GM12878 (cell line): ENCODE data around the gene C5orf15. TPM values are rescaled to one million over a fixed set of nuclear protein-coding genes. Genes with fewer than 3 reads are reported as not detected.

Source experiments
- BHLHE40 ChIP-seq, 2 experiments: fragments of 450-650 bp in 1 of 2; IDR thresholded peaks; 2 replicates each; pipeline ENCODE4 v1.6.1; 2011 to 2017; ENCODE audit warnings: low read depth in 2 of 2, borderline replicate concordance in 1 of 2, improper control_type of control experiment in 1 of 2, low read length in 1 of 2, mild to moderate bottlenecking in 1 of 2
- BMI1 ChIP-seq: fragments of 450-650 bp; IDR thresholded peaks from 2 replicates; pipeline ENCODE4 v1.6.1; 2016; ENCODE audit warnings: mild to moderate bottlenecking, moderate library complexity, borderline replicate concordance
- CBFB ChIP-seq: IDR thresholded peaks from 2 replicates; pipeline ENCODE4 v1.6.1; 2016; ENCODE audit warnings: antibody characterized with exemption, low read depth
- CBX5 ChIP-seq: sonication (generic); IDR thresholded peaks from 2 replicates; pipeline ENCODE4 v1.6.1; 2016; ENCODE audit warnings: low read depth, moderate library complexity, mild to moderate bottlenecking, inconsistent platforms
- FOXK2 ChIP-seq: fragments of 450-650 bp; IDR thresholded peaks from 2 replicates; pipeline ENCODE4 v1.6.1; 2017; ENCODE audit warnings: mild to moderate bottlenecking, moderate library complexity
- FOXM1 ChIP-seq: IDR thresholded peaks from 2 replicates; pipeline ENCODE4 v1.6.1; 2012; ENCODE audit warnings: low read depth, mild to moderate bottlenecking, inconsistent platforms, low read length, moderate library complexity
- HDAC6 ChIP-seq: fragments of 200-600 bp; sonication (generic); IDR thresholded peaks from one replicate; pipeline ENCODE4 v1.8.0; 2017; ENCODE audit warnings: antibody characterized with exemption; ENCODE audit not compliant: unreplicated experiment
- KAT2A ChIP-seq: conservative IDR thresholded peaks from 2 replicates; pipeline ENCODE4 v1.6.1; 2011; ENCODE audit warnings: low read depth, low read length; ENCODE audit not compliant: control insufficient read depth
- MEF2A ChIP-seq: IDR thresholded peaks from 2 replicates; pipeline ENCODE4 v1.6.1; 2011; ENCODE audit warnings: low read depth, mild to moderate bottlenecking, low read length, moderate library complexity; ENCODE audit not compliant: insufficient read depth
- PAX8 ChIP-seq: fragments of 450-650 bp; IDR thresholded peaks from 2 replicates; pipeline ENCODE4 v1.6.1; 2017; ENCODE audit warnings: mild to moderate bottlenecking, moderate library complexity
- POLR2A ChIP-seq: IDR thresholded peaks from 2 replicates; pipeline ENCODE4 v1.6.1; 2011; ENCODE audit warnings: low read depth, mild to moderate bottlenecking, low read length
- RAD21 ChIP-seq: IDR thresholded peaks from 2 replicates; pipeline ENCODE4 v1.6.1; 2011; ENCODE audit warnings: mild to moderate bottlenecking, low read depth, low read length, moderate library complexity; ENCODE audit not compliant: insufficient read depth
- RBBP5 ChIP-seq: fragments of 200-600 bp; sonication (generic); conservative IDR thresholded peaks from 2 replicates; pipeline ENCODE4 v1.6.1; 2016
- SPI1 ChIP-seq: IDR thresholded peaks from 2 replicates; pipeline ENCODE4 v1.6.1; 2011; ENCODE audit warnings: low read depth, mild to moderate bottlenecking, low read length, moderate library complexity, borderline replicate concordance; ENCODE audit not compliant: insufficient read depth
- SRF ChIP-seq, 2 experiments: IDR thresholded peaks; 2 replicates each; pipeline ENCODE4 v1.6.1; 2011; ENCODE audit warnings: low read depth in 2 of 2, low read length in 2 of 2, mild to moderate bottlenecking in 1 of 2, moderate library complexity in 1 of 2
- STAT3 ChIP-seq: IDR thresholded peaks from 2 replicates; pipeline ENCODE4 v1.6.1; 2011; ENCODE audit warnings: low read depth, low read length, improper control_type of control experiment
- SUPT20H ChIP-seq: IDR thresholded peaks from 2 replicates; pipeline ENCODE4 v1.6.1; 2011; ENCODE audit warnings: low read depth, mild to moderate bottlenecking, low read length, moderate library complexity, borderline replicate concordance; ENCODE audit not compliant: control insufficient read depth
- WRNIP1 ChIP-seq: IDR thresholded peaks from 2 replicates; pipeline ENCODE4 v1.6.1; 2011; ENCODE audit warnings: low read depth, low read length, improper control_type of control experiment, borderline replicate concordance
- polyA plus RNA-seq, 11 experiments: library from polyadenylated mRNA; depleted of rRNA in 4 of 11; unstranded in 6 of 11; stranded (reverse) in 5 of 11; fragments of >200 nt; fragmentation: Nextera tagmentation in 4 of 11; fragmentation: Illumina TruSeq in 1 of 11; extraction: Ambion mirVana in 4 of 11; extraction: Trizol in 1 of 11; gene quantifications; 1 replicate in 1 of 11; 2 replicates in 10 of 11; pipeline versions ENCODE4 v1.2.1 to v1.2.3, GENCODE V29; 2011 to 2016; ENCODE audit warnings: inconsistent platforms in 2 of 11, missing spikeins in 2 of 11, low read depth in 1 of 11
- total RNA-seq, 4 experiments: library from RNA; depleted of rRNA in 3 of 4; stranded (reverse); fragments of >200 nt in 3 of 4; fragmentation: Illumina TruSeq in 1 of 4; extraction: Trizol in 1 of 4; gene quantifications; 2 replicates each; pipeline versions ENCODE4 v1.2.1 to v1.2.3, GENCODE V29; 2013 to 2021
- TF ChIP-seq, protein P1 (sequence below): IDR thresholded peaks from 2 replicates; pipeline ENCODE4 v1.6.1; 2012; ENCODE audit warnings: low read length, inconsistent platforms
- TF ChIP-seq, protein P2 (sequence below): IDR thresholded peaks from 2 replicates; pipeline ENCODE4 v1.6.1; 2012; ENCODE audit warnings: low read depth, low read length, improper control_type of control experiment
- TF ChIP-seq, protein P3 (sequence below): fragments of 450-650 bp; IDR thresholded peaks from 2 replicates; pipeline ENCODE4 v1.6.1; 2017; ENCODE audit warnings: mild to moderate bottlenecking, moderate library complexity
- TF ChIP-seq, protein P4 (sequence below): fragments of 450-650 bp; formaldehyde crosslinking; IDR thresholded peaks from 2 replicates; pipeline ENCODE4 v1.4.0; 2020; ENCODE audit warnings: mild to moderate bottlenecking, moderate library complexity

C5orf15 gene
- total and polyA plus RNA-seq, 10 of the 15 experiments (the other 5 are each of a cell fraction or from before 2014, with no cell fraction given): 21.7 to 69.6 (median 46.0) TPM

DNA sequence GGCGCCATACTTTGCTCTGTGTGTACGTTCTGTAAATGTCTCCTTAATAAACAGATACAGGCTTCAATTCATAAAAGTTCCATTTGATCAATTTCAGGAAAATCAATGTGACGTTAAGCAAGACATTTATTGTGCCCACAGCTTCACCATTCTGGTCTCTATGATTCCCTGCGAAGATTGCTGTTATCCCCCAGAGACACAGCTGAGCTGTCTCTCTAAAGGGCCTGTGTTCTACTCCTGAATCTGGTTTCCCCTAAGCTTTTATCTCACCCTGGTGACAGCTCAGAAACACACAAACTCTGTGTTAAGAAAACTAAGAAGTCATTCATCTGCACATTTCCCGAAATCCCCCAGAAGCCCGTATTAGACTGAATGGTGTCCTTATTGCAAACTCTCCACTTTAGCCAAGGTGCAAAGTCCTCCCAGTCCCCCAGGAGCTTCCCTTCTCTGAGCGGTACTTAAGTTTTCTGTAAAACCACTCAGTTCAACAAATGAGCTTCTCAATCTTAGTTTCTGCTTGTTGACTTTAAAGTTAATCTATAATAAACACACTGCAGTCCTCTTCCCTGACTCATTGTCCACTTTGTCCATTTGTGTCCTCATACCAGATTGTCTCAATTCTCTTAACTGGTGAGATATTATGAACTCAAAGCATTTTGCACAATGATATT is 1.4 kb upstream of the C5orf15 start (continued):
- TF ChIP-seq CBFB (no peak), MEF2A (no peak), RAD21 (no peak), RBBP5 (no peak), FOXM1 (no peak), BMI1 (0 out of 2 replicates have a peak, but pooled peaks have one; percentile 19), HDAC6 (no peak), CBX5 (no peak), BHLHE40 (IDR thresholded peaks at IDR 0.05; ENCODE audit: borderline replicate concordance in 1 of 2, low read depth in 2 of 2, low read length in 1 of 2) (0 out of 4 replicates have a peak, but pooled peaks of 1 of the 2 experiments have one; percentile 12), FOXK2 (no peak), WRNIP1 (no peak), SPI1 (no peak), SRF (IDR thresholded peaks at IDR 0.05; ENCODE audit: low read depth in 2 of 2, low read length in 2 of 2) (no peak), POLR2A (no peak), KAT2A (no peak), STAT3 (no peak), PAX8 (no peak), SUPT20H (no peak)
- TF ChIP-seq, protein P1, sequence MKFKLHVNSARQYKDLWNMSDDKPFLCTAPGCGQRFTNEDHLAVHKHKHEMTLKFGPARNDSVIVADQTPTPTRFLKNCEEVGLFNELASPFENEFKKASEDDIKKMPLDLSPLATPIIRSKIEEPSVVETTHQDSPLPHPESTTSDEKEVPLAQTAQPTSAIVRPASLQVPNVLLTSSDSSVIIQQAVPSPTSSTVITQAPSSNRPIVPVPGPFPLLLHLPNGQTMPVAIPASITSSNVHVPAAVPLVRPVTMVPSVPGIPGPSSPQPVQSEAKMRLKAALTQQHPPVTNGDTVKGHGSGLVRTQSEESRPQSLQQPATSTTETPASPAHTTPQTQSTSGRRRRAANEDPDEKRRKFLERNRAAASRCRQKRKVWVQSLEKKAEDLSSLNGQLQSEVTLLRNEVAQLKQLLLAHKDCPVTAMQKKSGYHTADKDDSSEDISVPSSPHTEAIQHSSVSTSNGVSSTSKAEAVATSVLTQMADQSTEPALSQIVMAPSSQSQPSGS: peak; percentile 39; the same call in 1 of the 2 replicates
- TF ChIP-seq, protein P2, sequence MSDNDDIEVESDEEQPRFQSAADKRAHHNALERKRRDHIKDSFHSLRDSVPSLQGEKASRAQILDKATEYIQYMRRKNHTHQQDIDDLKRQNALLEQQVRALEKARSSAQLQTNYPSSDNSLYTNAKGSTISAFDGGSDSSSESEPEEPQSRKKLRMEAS: no peak
- TF ChIP-seq, protein P3, sequence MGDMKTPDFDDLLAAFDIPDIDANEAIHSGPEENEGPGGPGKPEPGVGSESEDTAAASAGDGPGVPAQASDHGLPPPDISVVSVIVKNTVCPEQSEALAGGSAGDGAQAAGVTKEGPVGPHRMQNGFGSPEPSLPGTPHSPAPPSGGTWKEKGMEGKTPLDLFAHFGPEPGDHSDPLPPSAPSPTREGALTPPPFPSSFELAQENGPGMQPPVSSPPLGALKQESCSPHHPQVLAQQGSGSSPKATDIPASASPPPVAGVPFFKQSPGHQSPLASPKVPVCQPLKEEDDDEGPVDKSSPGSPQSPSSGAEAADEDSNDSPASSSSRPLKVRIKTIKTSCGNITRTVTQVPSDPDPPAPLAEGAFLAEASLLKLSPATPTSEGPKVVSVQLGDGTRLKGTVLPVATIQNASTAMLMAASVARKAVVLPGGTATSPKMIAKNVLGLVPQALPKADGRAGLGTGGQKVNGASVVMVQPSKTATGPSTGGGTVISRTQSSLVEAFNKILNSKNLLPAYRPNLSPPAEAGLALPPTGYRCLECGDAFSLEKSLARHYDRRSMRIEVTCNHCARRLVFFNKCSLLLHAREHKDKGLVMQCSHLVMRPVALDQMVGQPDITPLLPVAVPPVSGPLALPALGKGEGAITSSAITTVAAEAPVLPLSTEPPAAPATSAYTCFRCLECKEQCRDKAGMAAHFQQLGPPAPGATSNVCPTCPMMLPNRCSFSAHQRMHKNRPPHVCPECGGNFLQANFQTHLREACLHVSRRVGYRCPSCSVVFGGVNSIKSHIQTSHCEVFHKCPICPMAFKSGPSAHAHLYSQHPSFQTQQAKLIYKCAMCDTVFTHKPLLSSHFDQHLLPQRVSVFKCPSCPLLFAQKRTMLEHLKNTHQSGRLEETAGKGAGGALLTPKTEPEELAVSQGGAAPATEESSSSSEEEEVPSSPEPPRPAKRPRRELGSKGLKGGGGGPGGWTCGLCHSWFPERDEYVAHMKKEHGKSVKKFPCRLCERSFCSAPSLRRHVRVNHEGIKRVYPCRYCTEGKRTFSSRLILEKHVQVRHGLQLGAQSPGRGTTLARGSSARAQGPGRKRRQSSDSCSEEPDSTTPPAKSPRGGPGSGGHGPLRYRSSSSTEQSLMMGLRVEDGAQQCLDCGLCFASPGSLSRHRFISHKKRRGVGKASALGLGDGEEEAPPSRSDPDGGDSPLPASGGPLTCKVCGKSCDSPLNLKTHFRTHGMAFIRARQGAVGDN: peak; percentile 60; the same call in 1 of the 2 replicates
- TF ChIP-seq, protein P4, sequence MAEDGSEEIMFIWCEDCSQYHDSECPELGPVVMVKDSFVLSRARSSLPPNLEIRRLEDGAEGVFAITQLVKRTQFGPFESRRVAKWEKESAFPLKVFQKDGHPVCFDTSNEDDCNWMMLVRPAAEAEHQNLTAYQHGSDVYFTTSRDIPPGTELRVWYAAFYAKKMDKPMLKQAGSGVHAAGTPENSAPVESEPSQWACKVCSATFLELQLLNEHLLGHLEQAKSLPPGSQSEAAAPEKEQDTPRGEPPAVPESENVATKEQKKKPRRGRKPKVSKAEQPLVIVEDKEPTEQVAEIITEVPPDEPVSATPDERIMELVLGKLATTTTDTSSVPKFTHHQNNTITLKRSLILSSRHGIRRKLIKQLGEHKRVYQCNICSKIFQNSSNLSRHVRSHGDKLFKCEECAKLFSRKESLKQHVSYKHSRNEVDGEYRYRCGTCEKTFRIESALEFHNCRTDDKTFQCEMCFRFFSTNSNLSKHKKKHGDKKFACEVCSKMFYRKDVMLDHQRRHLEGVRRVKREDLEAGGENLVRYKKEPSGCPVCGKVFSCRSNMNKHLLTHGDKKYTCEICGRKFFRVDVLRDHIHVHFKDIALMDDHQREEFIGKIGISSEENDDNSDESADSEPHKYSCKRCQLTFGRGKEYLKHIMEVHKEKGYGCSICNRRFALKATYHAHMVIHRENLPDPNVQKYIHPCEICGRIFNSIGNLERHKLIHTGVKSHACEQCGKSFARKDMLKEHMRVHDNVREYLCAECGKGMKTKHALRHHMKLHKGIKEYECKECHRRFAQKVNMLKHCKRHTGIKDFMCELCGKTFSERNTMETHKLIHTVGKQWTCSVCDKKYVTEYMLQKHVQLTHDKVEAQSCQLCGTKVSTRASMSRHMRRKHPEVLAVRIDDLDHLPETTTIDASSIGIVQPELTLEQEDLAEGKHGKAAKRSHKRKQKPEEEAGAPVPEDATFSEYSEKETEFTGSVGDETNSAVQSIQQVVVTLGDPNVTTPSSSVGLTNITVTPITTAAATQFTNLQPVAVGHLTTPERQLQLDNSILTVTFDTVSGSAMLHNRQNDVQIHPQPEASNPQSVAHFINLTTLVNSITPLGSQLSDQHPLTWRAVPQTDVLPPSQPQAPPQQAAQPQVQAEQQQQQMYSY (CRISPR knock-in tag): no peak
